ENCODE measurements around the gene RAI2.
"Not testable (repeated sequence)": the region's sequence is repeated elsewhere in the genome, so short reads cannot be mapped to it uniquely, and the experiment has no call there.

The RAI2 gene

GRCh38 chrX:17786554-17787347 lies 74.3 kb downstream of the RAI2 start:
- DNase-seq (ENCODE audit: low read depth, low spot score): not testable (repeated sequence)

- DNase-seq (ENCODE audit: low read depth, low spot score): no peak
Observed at GRCh38 chrX:17779434-17779833, 81.7 kb downstream of the RAI2 start.

- DNase-seq (ENCODE audit: low read depth, low spot score): no peak
Observed at GRCh38 chrX:17778997-17779396, 82.1 kb downstream of the RAI2 start.

GRCh38 chrX:17774053-17774452 lies 87.0 kb downstream of the RAI2 start:
- DNase-seq (ENCODE audit: low read depth, low spot score): no peak

- no peak for DNase-seq (ENCODE audit: low read depth, low spot score)
Observed at GRCh38 chrX:17773221-17773876, 87.7 kb downstream of the RAI2 start.

DNA sequence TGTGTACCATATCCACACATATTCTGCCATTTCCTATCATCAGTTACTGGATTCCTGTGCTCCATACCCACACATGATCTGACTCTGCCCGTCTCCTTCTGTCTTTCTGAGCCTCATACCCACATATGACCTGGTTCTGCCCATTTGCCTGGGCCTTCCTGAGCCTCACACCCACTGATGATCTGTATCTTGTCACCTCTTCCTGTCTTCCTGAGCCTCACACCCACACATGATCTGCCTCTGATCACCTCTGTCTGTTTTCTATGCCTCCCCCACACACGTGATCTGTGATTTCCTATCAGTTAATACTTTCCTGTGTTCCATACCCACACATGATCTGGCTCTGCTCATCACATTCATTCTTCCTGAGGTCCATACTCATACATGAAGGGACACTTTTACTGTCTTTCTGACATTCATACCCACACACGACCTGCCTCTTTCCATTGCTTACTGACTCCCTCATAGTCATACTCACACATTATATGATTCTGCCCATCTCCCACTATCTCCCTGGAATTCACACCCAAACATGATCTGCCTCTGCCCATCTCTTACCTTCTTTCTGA lies 91.3 kb downstream of the RAI2 start:
- DNase-seq (ENCODE audit: low read depth, low spot score): no peak

GRCh38 chrX:17768997-17769396 lies 92.1 kb downstream of the RAI2 start:
- no peak for DNase-seq (ENCODE audit: low read depth, low spot score)

DNA sequence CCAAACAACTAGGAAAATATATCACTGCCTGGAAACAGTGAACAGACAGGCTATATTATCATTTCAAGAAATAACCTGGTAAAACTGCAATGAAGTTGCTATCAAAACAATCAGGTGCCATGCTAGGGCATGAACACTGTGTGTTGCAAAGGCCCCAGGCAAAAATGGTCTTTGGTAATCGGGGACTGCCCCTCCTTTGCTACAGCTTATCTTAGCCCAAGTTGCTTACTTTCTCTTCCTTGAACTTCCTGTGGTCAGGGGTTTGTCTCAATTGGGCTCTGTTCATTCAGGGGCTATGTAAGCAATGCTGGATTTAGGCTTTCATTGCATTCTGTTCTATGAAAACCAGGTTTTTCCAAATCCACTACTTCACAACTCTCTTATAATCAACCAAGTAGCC lies 93.4 kb downstream of the RAI2 start:
- DNase-seq (ENCODE audit: low read depth, low spot score): no peak

GRCh38 chrX:17759990-17760389 lies 101.1 kb downstream of the RAI2 start:
- DNase-seq (ENCODE audit: low read depth, low spot score): no peak

DNA sequence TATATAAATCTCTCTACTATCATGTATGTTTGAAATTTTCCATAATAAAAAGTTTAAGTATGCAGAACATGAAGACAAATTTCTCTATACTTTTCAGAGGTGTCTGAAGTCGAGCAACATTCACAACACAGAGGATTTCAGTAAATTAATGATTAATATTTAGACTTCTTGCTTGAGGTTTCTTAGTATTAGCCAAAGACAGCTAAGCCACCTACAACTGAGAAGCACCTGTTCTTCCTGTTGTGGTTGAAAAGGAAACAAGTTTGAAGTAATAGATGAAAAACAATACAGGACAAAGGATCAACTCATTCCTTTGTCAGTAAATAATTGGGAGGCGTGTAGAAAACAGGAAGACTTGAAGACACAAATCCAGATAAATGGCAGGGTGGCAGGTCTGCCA lies 102.7 kb downstream of the RAI2 start:
- no peak for DNase-seq (ENCODE audit: low read depth, low spot score)

- no peak for DNase-seq (ENCODE audit: low read depth, low spot score)
Observed at GRCh38 chrX:17750436-17750835, 110.7 kb downstream of the RAI2 start.
